KG1 (cell line): Measurements from ENCODE around the gene MYH7B.

Experiments used
- DNase-seq: peaks from one replicate; lab custom pipeline; 2025; lab: John Stamatoyannopoulos, UW

Gene MYH7B

GRCh38 chr20:34955231-34956040 lies at the start of gene MYH7B, which contains the start of gene GSS:
TSS of gene MYH7B (plus strand) at chr20:34955868. CDS start at chr20:34978006, 22,138 bp downstream.
TSS of gene GSS (minus strand) at chr20:34955806. CDS start at chr20:34951852, 3,954 bp downstream.
- peak; percentile 96 for DNase-seq

GRCh38 chr20:34907616-34908469 lies 47.8 kb upstream of the MYH7B start:
- no peak for DNase-seq

- no peak for DNase-seq
These were observed 40.5 kb upstream of the MYH7B start for GRCh38 chr20:34915131-34915530.

- DNase-seq = no peak
These were observed 39.8 kb upstream of the MYH7B start for GRCh38 chr20:34915749-34916455.

- no peak for DNase-seq
These were observed 38.8 kb upstream of the MYH7B start for GRCh38 chr20:34916774-34917354.

GRCh38 chr20:34920055-34920454 lies 35.6 kb upstream of the MYH7B start:
- no peak for DNase-seq

- DNase-seq = no peak
These were observed 34.2 kb upstream of the MYH7B start for GRCh38 chr20:34921436-34921835.

- no peak for DNase-seq
These were observed 32.9 kb upstream of the MYH7B start for GRCh38 chr20:34922654-34923381.

GRCh38 chr20:34923414-34923813 lies 32.3 kb upstream of the MYH7B start:
- DNase-seq = no peak

- DNase-seq = no peak
These were observed 30.3 kb upstream of the MYH7B start for GRCh38 chr20:34925341-34925740.

- DNase-seq = no peak
These were observed 29.7 kb upstream of the MYH7B start for GRCh38 chr20:34925981-34926380.

GRCh38 chr20:34926581-34926980 lies 29.1 kb upstream of the MYH7B start:
- no peak for DNase-seq

GRCh38 chr20:34927736-34928135 lies 27.9 kb upstream of the MYH7B start:
- DNase-seq = no peak

GRCh38 chr20:34928411-34928810 lies 27.3 kb upstream of the MYH7B start:
- no peak for DNase-seq

GRCh38 chr20:34931771-34932170 lies 23.9 kb upstream of the MYH7B start:
- DNase-seq = no peak

GRCh38 chr20:34938466-34939163 lies 17.1 kb upstream of the MYH7B start:
- peak; percentile 13 for DNase-seq

- no peak for DNase-seq
These were observed 15.6 kb upstream of the MYH7B start for GRCh38 chr20:34940081-34940481.

- DNase-seq = no peak
These were observed 14.4 kb upstream of the MYH7B start for GRCh38 chr20:34941226-34941625.

GRCh38 chr20:34942301-34942700 lies 13.4 kb upstream of the MYH7B start:
- DNase-seq = no peak

- DNase-seq = no peak
These were observed 11.7 kb upstream of the MYH7B start for GRCh38 chr20:34943808-34944567.
